Stimulated activated CD4-positive, alpha-beta T cell treated with anti-CD3 and anti-CD28 coated beads, TNF-alpha, amount 100 ng/mL, for 48 hours (primary cell): Measurements from ENCODE around the gene RCBTB2.

Experiments used
- DNase-seq, 3 donors: peaks; one replicate each; pipeline ENCODE4 v3.0.0-alpha.2; 2020; ENCODE audit warnings: low read depth in 3 of 3

The RCBTB2 gene

GRCh38 chr13:48449656-48450055 lies 83.2 kb downstream of the RCBTB2 start:
- no peak for DNase-seq

GRCh38 chr13:48448959-48449614 lies 83.8 kb downstream of the RCBTB2 start:
- DNase-seq, result no peak

GRCh38 chr13:48448285-48448958 lies 84.5 kb downstream of the RCBTB2 start:
- no peak for DNase-seq

GRCh38 chr13:48446464-48446863 lies 86.4 kb downstream of the RCBTB2 start:
- DNase-seq, result no peak

- DNase-seq, result no peak
Measured at GRCh38 chr13:48443442-48444208, 89.3 kb downstream of the RCBTB2 start.
